Measurements from ENCODE around the gene AGO4. TPM values are rescaled to one million over a fixed set of nuclear protein-coding genes. Genes with fewer than 3 reads are reported as not detected.

The AGO4 gene
- total and polyA plus RNA-seq, 7 donors, result 3.5 to 29.9 (median 16.8) TPM

DNA sequence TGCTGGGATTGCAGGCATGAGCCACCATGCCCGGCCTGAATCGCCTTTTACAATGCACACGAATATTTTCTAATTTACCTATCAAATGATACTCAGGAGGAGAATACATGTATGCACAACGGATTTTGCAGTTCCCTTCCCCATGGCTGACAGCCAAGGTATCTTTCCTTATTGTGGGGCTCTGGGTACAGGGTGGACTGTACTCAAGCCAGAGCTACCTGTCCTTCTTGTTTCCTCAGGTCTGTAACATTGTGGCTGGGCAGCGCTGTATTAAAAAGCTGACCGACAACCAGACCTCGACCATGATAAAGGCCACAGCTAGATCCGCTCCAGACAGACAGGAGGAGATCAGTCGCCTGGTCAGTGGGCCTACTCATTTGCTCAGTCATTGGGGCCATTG lies 93.4 kb downstream of the AGO4 start:
- no peaks in the 10 kb centered on the region for H3K9me3 ChIP-seq
- intact Hi-C loops (cut with DNase I), result no loop called here
- H3K4me1 ChIP-seq, result no peaks in the 10 kb centered on the region
- TF ChIP-seq POLR2A (IDR thresholded peaks at IDR 0.05) (no peak), POLR2AphosphoS5 (IDR thresholded peaks at IDR 0.05) (no peak), EP300 (IDR thresholded peaks at IDR 0.05) (no peak)
- TF ChIP-seq, protein P1, sequence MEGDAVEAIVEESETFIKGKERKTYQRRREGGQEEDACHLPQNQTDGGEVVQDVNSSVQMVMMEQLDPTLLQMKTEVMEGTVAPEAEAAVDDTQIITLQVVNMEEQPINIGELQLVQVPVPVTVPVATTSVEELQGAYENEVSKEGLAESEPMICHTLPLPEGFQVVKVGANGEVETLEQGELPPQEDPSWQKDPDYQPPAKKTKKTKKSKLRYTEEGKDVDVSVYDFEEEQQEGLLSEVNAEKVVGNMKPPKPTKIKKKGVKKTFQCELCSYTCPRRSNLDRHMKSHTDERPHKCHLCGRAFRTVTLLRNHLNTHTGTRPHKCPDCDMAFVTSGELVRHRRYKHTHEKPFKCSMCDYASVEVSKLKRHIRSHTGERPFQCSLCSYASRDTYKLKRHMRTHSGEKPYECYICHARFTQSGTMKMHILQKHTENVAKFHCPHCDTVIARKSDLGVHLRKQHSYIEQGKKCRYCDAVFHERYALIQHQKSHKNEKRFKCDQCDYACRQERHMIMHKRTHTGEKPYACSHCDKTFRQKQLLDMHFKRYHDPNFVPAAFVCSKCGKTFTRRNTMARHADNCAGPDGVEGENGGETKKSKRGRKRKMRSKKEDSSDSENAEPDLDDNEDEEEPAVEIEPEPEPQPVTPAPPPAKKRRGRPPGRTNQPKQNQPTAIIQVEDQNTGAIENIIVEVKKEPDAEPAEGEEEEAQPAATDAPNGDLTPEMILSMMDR (IDR thresholded peaks at IDR 0.05), result no peak
- no peaks in the 10 kb centered on the region for H3K27me3 ChIP-seq
- peaks cover 7 to 91% (median 31%) of the 10 kb centered on the region in 4 donors for H3K36me3 ChIP-seq
- DNase-seq, result no peak
- H3K4me3 ChIP-seq, result no peak overlapping the region
- no peak overlapping the region for H3K27ac ChIP-seq
- 91 to 94% methylated on average over 9 of the region's 9 CpGs for WGBS, 2 donors

DNA sequence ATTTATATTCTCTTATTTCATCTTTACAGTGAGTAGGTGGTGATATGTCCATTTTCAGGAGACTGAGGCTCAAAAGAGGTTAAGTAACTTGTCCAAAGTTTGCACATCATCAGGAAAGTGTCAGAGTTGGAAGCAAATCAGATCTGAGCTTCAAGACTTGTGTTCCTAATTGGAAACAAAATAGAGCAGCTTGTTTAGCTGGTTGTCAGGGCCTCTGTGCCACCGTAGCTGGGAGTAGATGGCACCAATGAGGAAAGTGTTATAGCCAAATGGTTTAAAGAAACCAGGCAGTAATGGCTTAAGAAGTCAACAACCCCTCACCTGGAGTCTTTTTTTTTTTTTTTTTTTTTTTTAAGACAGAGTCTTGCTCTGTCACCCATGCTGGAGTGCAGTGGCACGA lies 94.9 kb downstream of the AGO4 start:
- TF ChIP-seq, protein P1 (IDR thresholded peaks at IDR 0.05), result no peak
- TF ChIP-seq EP300 (IDR thresholded peaks at IDR 0.05) (no peak), POLR2A (IDR thresholded peaks at IDR 0.05) (no peak), POLR2AphosphoS5 (IDR thresholded peaks at IDR 0.05) (no peak)
- Histone ChIP-seq H3K27ac (no peak overlapping the region), H3K9me3 (no peaks in the 10 kb centered on the region), H3K27me3 (no peaks in the 10 kb centered on the region), H3K4me3 (no peak overlapping the region), H3K4me1 (no peaks in the 10 kb centered on the region), H3K36me3 (peaks cover 11 to 91% (median 38%) of the 10 kb centered on the region in 4 donors)
- WGBS, 2 donors, result 92 to 93% methylated on average over 2 of the region's 2 CpGs
- DNase-seq, result no peak
- intact Hi-C loops (cut with DNase I), result no loop called here

Other genes with a start within 250 kb of the AGO4 start
- 1 to 10 TPM in 1 of 4 donors, under 1 TPM in 3; 0.27 to 1.2 (median 0.46) TPM for gene TFAP2E, start 234.7 kb upstream of the AGO4 start, total RNA-seq
- gene TFAP2E, start 234.7 kb upstream of the AGO4 start, polyA plus RNA-seq, result 1 to 10 TPM in 1 of 3 donors, not detected in 2; 1.2 TPM
- gene PSMB2, start 166.5 kb upstream of the AGO4 start, total RNA-seq, result 10 to 100 TPM; 29.3 to 34.2 (median 31.0) TPM
- gene PSMB2, start 166.5 kb upstream of the AGO4 start, polyA plus RNA-seq, result 10 to 100 TPM; 29.4 to 66.5 (median 37.2) TPM
- 10 to 100 TPM; 21.6 to 32.5 (median 27.6) TPM for gene C1orf216, start 89.1 kb upstream of the AGO4 start, total RNA-seq
- gene C1orf216, start 89.1 kb upstream of the AGO4 start, polyA plus RNA-seq, result 1 to 10 TPM; 2.1 to 6.4 (median 3.6) TPM
- gene CLSPN, start 38.0 kb upstream of the AGO4 start, total RNA-seq, result under 1 TPM in 3 of 4 donors, not detected in 1; under 0.01 to 0.41 (median 0.16) TPM
- gene CLSPN, start 38.0 kb upstream of the AGO4 start, polyA plus RNA-seq, result 1 to 10 TPM in 2 of 3 donors, not detected in 1; 1.6 to 5.3 TPM
- 10 to 100 TPM; 17.1 to 26.3 (median 19.6) TPM for gene AGO1, start 75.2 kb downstream of the AGO4 start, total RNA-seq
- 1 to 10 TPM; 3.0 to 8.9 (median 3.9) TPM for gene AGO1, start 75.2 kb downstream of the AGO4 start, polyA plus RNA-seq
- 10 to 100 TPM; 18.5 to 27.4 (median 19.3) TPM for gene AGO3, start 123.1 kb downstream of the AGO4 start, total RNA-seq
- 1 to 10 TPM in 2 of 3 donors, under 1 TPM in 1; 0.60 to 5.6 (median 1.2) TPM for gene AGO3, start 123.1 kb downstream of the AGO4 start, polyA plus RNA-seq

Measured in sigmoid colon (tissue), 7 donors.